Measurements from ENCODE around the gene NCK2. TPM values are rescaled to one million over a fixed set of nuclear protein-coding genes. Genes with fewer than 3 reads are reported as not detected.
A peak's percentile ranks its signal among the peaks of the same experiment; 100 is the strongest.

NCK2 gene
- total and polyA plus RNA-seq, 2 of the 13 experiments (the other 11 are each of a cell fraction or from before 2014, with no cell fraction given), result 14.8 to 23.5 TPM

- 0 out of 2 replicates have a peak, but pooled peaks have one; percentile 12 for TF ChIP-seq FOXC1 (CRISPR knock-in tag; IDR thresholded peaks at IDR 0.05; ENCODE audit: borderline replicate concordance)
- peak; percentile 37; the same call in 1 of the 2 replicates for TF ChIP-seq MXD1 (CRISPR knock-in tag; IDR thresholded peaks at IDR 0.05)
- TF ChIP-seq NBN (conservative IDR thresholded peaks at IDR 0.05), result no peak
- TF ChIP-seq, protein P1, sequence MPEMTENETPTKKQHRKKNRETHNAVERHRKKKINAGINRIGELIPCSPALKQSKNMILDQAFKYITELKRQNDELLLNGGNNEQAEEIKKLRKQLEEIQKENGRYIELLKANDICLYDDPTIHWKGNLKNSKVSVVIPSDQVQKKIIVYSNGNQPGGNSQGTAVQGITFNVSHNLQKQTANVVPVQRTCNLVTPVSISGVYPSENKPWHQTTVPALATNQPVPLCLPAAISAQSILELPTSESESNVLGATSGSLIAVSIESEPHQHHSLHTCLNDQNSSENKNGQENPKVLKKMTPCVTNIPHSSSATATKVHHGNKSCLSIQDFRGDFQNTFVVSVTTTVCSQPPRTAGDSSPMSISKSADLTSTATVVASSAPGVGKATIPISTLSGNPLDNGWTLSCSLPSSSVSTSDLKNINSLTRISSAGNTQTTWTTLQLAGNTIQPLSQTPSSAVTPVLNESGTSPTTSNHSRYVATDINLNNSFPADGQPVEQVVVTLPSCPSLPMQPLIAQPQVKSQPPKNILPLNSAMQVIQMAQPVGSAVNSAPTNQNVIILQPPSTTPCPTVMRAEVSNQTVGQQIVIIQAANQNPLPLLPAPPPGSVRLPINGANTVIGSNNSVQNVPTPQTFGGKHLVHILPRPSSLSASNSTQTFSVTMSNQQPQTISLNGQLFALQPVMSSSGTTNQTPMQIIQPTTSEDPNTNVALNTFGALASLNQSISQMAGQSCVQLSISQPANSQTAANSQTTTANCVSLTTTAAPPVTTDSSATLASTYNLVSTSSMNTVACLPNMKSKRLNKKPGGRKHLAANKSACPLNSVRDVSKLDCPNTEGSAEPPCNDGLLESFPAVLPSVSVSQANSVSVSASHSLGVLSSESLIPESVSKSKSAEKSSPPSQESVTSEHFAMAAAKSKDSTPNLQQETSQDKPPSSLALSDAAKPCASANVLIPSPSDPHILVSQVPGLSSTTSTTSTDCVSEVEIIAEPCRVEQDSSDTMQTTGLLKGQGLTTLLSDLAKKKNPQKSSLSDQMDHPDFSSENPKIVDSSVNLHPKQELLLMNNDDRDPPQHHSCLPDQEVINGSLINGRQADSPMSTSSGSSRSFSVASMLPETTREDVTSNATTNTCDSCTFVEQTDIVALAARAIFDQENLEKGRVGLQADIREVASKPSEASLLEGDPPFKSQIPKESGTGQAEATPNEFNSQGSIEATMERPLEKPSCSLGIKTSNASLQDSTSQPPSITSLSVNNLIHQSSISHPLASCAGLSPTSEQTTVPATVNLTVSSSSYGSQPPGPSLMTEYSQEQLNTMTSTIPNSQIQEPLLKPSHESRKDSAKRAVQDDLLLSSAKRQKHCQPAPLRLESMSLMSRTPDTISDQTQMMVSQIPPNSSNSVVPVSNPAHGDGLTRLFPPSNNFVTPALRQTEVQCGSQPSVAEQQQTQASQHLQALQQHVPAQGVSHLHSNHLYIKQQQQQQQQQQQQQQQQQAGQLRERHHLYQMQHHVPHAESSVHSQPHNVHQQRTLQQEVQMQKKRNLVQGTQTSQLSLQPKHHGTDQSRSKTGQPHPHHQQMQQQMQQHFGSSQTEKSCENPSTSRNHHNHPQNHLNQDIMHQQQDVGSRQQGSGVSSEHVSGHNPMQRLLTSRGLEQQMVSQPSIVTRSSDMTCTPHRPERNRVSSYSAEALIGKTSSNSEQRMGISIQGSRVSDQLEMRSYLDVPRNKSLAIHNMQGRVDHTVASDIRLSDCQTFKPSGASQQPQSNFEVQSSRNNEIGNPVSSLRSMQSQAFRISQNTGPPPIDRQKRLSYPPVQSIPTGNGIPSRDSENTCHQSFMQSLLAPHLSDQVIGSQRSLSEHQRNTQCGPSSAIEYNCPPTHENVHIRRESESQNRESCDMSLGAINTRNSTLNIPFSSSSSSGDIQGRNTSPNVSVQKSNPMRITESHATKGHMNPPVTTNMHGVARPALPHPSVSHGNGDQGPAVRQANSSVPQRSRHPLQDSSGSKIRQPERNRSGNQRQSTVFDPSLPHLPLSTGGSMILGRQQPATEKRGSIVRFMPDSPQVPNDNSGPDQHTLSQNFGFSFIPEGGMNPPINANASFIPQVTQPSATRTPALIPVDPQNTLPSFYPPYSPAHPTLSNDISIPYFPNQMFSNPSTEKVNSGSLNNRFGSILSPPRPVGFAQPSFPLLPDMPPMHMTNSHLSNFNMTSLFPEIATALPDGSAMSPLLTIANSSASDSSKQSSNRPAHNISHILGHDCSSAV (CRISPR knock-in tag; IDR thresholded peaks at IDR 0.05; ENCODE audit: borderline replicate concordance), result no peak
- TF ChIP-seq KLF13 (CRISPR knock-in tag; IDR thresholded peaks at IDR 0.05), result no peak
- no peak for TF ChIP-seq MAF1 (CRISPR knock-in tag; IDR thresholded peaks at IDR 0.05; ENCODE audit: borderline replicate concordance)
- TF ChIP-seq WIZ (CRISPR knock-in tag; IDR thresholded peaks at IDR 0.05), result no peak
- TF ChIP-seq, protein P2, sequence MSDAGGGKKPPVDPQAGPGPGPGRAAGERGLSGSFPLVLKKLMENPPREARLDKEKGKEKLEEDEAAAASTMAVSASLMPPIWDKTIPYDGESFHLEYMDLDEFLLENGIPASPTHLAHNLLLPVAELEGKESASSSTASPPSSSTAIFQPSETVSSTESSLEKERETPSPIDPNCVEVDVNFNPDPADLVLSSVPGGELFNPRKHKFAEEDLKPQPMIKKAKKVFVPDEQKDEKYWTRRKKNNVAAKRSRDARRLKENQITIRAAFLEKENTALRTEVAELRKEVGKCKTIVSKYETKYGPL (CRISPR knock-in tag; IDR thresholded peaks at IDR 0.05), result no peak
- peak; percentile 56; the same call in 1 of the 2 replicates for TF ChIP-seq ZNF709 (CRISPR knock-in tag; IDR thresholded peaks at IDR 0.05)
- TF ChIP-seq, protein P3, sequence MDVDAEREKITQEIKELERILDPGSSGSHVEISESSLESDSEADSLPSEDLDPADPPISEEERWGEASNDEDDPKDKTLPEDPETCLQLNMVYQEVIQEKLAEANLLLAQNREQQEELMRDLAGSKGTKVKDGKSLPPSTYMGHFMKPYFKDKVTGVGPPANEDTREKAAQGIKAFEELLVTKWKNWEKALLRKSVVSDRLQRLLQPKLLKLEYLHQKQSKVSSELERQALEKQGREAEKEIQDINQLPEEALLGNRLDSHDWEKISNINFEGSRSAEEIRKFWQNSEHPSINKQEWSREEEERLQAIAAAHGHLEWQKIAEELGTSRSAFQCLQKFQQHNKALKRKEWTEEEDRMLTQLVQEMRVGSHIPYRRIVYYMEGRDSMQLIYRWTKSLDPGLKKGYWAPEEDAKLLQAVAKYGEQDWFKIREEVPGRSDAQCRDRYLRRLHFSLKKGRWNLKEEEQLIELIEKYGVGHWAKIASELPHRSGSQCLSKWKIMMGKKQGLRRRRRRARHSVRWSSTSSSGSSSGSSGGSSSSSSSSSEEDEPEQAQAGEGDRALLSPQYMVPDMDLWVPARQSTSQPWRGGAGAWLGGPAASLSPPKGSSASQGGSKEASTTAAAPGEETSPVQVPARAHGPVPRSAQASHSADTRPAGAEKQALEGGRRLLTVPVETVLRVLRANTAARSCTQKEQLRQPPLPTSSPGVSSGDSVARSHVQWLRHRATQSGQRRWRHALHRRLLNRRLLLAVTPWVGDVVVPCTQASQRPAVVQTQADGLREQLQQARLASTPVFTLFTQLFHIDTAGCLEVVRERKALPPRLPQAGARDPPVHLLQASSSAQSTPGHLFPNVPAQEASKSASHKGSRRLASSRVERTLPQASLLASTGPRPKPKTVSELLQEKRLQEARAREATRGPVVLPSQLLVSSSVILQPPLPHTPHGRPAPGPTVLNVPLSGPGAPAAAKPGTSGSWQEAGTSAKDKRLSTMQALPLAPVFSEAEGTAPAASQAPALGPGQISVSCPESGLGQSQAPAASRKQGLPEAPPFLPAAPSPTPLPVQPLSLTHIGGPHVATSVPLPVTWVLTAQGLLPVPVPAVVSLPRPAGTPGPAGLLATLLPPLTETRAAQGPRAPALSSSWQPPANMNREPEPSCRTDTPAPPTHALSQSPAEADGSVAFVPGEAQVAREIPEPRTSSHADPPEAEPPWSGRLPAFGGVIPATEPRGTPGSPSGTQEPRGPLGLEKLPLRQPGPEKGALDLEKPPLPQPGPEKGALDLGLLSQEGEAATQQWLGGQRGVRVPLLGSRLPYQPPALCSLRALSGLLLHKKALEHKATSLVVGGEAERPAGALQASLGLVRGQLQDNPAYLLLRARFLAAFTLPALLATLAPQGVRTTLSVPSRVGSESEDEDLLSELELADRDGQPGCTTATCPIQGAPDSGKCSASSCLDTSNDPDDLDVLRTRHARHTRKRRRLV (CRISPR knock-in tag; IDR thresholded peaks at IDR 0.05), result 0 out of 2 replicates have a peak, but pooled peaks have one; percentile 70
- 0 out of 4 replicates have a peak, but pooled peaks of 1 of the 2 experiments have one; percentile 6 for TF ChIP-seq NR2F1 (CRISPR knock-in tag; IDR thresholded peaks at IDR 0.05)
- no peak for TF ChIP-seq ZNF562 (CRISPR knock-in tag; IDR thresholded peaks at IDR 0.05; ENCODE audit: borderline replicate concordance)
- TF ChIP-seq NFE2L2 (IDR thresholded peaks at IDR 0.05; ENCODE audit: low read length), result peak; percentile 35; the same call in 1 of the 2 replicates
- TF ChIP-seq KDM3A (CRISPR knock-in tag; IDR thresholded peaks at IDR 0.05; ENCODE audit: low read depth), result peak; percentile 82
- peak; percentile 46; the same call in 1 of the 2 replicates for TF ChIP-seq GFI1 (CRISPR knock-in tag; IDR thresholded peaks at IDR 0.05; ENCODE audit: borderline replicate concordance)
Observed at GRCh38 chr2:105919191-105919811, 174.6 kb downstream of the NCK2 start (continued).

Measured in HepG2 (cell line).